ENCODE data around the gene CLEC19A. TPM values are rescaled to one million over a fixed set of nuclear protein-coding genes. Genes with fewer than 3 reads are reported as not detected.

CLEC19A gene
- total RNA-seq, 8 experiments from 2014 or later = 0.11 to 2.9 (median 0.41) TPM; not detected in 2

GRCh38 chr16:19289811-19290485 lies 4.4 kb downstream of the CLEC19A start:
- Histone ChIP-seq H3K4me3 (no peak overlapping the region), H3K27ac (peak overlapping the region in 1 of 2 donors; percentile 60), H3K4me1 (replicated peaks in 1 of 2) (peaks cover 25 to 29% of the 10 kb centered on the region in 2 donors)
- ATAC-seq (replicated peaks in 6 of 8) = peak in 5 of 8 experiments; percentile 62 to 76 (median 69)
- in situ Hi-C loops (cut with MboI; ENCODE audit: low pct_unique_long_range_greater_than_20kb in 2 of 9, low sequenced_read_pairs in 9 of 9, unreplicated experiment in 9 of 9) = no loop called here
- WGBS, 10 experiments = 0 to 50% (median 29%) methylated on average over 1 to 4 of the region's 7 CpGs; no CpG with 5 or more reads in 2 of the 10 experiments

GRCh38 chr16:19290860-19291259 lies 5.3 kb downstream of the CLEC19A start:
- H3K4me3 ChIP-seq = no peak overlapping the region
- 20 to 58% (median 46%) methylated on average over 1 to 2 of the region's 2 CpGs; no CpG with 5 or more reads in 3 of the 10 experiments for WGBS, 10 experiments
- H3K4me1 ChIP-seq (replicated peaks in 1 of 2) = peaks cover 25 to 29% of the 10 kb centered on the region in 2 donors
- no peak overlapping the region for H3K27ac ChIP-seq
- ATAC-seq (replicated peaks in 6 of 8) = peak in 1 of 8 experiments; percentile 4
- in situ Hi-C loops (cut with MboI; ENCODE audit: low pct_unique_long_range_greater_than_20kb in 2 of 9, low sequenced_read_pairs in 9 of 9, unreplicated experiment in 9 of 9) = no loop called here

- H3K4me1 ChIP-seq (replicated peaks in 1 of 2) = peaks cover 25 to 29% of the 10 kb centered on the region in 2 donors
- H3K4me3 ChIP-seq = no peak overlapping the region
- in situ Hi-C loops (cut with MboI; ENCODE audit: low pct_unique_long_range_greater_than_20kb in 2 of 9, low sequenced_read_pairs in 9 of 9, unreplicated experiment in 9 of 9) = no loop called here
- H3K27ac ChIP-seq = peak overlapping the region in 1 of 2 donors; percentile 28
- 0 to 13% (median 6%) methylated on average over 2 to 4 of the region's 4 CpGs; no CpG with 5 or more reads in 4 of the 10 experiments for WGBS, 10 experiments
- peak in 6 of 8 experiments; percentile 18 to 86 (median 80) for ATAC-seq (replicated peaks in 6 of 8)
These were observed 5.9 kb downstream of the CLEC19A start for GRCh38 chr16:19291475-19291874.

- WGBS, 10 experiments = 0 to 63% (median 19%) methylated on average over 1 to 4 of the region's 5 CpGs; no CpG with 5 or more reads in 4 of the 10 experiments
- ATAC-seq (replicated peaks in 6 of 8) = no peak
- peak overlapping the region in 1 of 2 donors; percentile 28 for H3K27ac ChIP-seq
- H3K4me3 ChIP-seq = no peak overlapping the region
- peaks cover 25 to 29% of the 10 kb centered on the region in 2 donors for H3K4me1 ChIP-seq (replicated peaks in 1 of 2)
- in situ Hi-C loops (cut with MboI; ENCODE audit: low pct_unique_long_range_greater_than_20kb in 2 of 9, low sequenced_read_pairs in 9 of 9, unreplicated experiment in 9 of 9) = no loop called here
These were observed 6.7 kb downstream of the CLEC19A start for GRCh38 chr16:19292186-19292585.

GRCh38 chr16:19294156-19294649 lies 8.7 kb downstream of the CLEC19A start:
- 0 to 94% (median 61%) methylated on average over 1 to 5 of the region's 5 CpGs; no CpG with 5 or more reads in 1 of the 10 experiments for WGBS, 10 experiments
- H3K4me3 ChIP-seq = no peak overlapping the region

DNA sequence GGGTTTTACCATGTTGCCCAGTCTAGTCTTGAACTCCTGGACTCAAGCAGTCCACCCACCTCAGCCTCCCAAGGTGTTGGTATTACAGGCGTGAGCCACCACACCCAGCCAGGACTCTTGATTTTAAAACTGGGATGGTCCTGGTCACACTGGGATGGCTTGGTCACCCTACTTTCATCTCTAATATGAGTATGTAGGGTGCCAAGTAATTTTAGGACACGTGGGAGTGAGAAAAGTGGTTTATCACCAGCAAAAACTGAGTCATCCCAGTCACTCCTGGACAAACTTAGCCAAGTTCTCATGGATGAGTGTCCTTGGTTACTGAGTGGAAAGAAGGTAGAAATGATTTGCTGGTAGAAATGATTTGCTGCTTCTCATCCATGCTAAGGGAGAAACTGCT lies 9.9 kb downstream of the CLEC19A start:
- no peak overlapping the region for H3K4me3 ChIP-seq
- peaks cover 17 to 19% of the 10 kb centered on the region in 2 donors for H3K4me1 ChIP-seq (replicated peaks in 1 of 2)
- in situ Hi-C loops (cut with MboI; ENCODE audit: low pct_unique_long_range_greater_than_20kb in 2 of 9, low sequenced_read_pairs in 9 of 9, unreplicated experiment in 9 of 9) = no loop called here
- ATAC-seq (replicated peaks in 6 of 8) = no peak
- H3K27ac ChIP-seq = no peak overlapping the region
- 0 to 100% (median 40%) methylated on average over 1 of the region's 2 CpGs; no CpG with 5 or more reads in 6 of the 10 experiments for WGBS, 10 experiments

More at GRCh38 chr16:19294156-19294649, 8.7 kb downstream of the CLEC19A start:
- no peak overlapping the region for H3K27ac ChIP-seq
- in situ Hi-C loops (cut with MboI; ENCODE audit: low pct_unique_long_range_greater_than_20kb in 2 of 9, low sequenced_read_pairs in 9 of 9, unreplicated experiment in 9 of 9) = no loop called here
- no peak for ATAC-seq (replicated peaks in 6 of 8)
- peaks cover 25 to 29% of the 10 kb centered on the region in 2 donors for H3K4me1 ChIP-seq (replicated peaks in 1 of 2)

DNA sequence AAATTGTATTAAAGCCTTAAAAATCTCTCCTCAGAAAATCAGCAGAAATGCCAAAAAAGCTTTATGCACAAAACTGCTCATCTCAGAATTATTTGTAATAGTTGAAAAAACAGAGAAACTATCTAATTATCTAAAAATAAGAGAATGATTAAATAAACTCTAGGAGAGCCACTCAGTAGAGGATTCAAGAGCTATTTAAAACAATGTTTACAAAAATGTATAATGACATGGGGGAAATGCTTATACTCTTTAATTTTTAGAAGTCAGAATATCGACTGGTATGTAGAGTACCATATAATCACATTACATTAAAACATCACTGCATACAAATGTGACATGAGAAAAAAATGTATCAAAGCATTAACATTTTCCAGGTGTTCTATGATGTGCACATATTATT lies 11.9 kb downstream of the CLEC19A start:
- 0 to 100% (median 76%) methylated on average over 1 of the region's 1 CpG; no CpG with 5 or more reads in 4 of the 10 experiments for WGBS, 10 experiments
- no peak overlapping the region for H3K27ac ChIP-seq
- H3K4me3 ChIP-seq = no peak overlapping the region
- ATAC-seq (replicated peaks in 6 of 8) = no peak
- in situ Hi-C loops (cut with MboI; ENCODE audit: low pct_unique_long_range_greater_than_20kb in 2 of 9, low sequenced_read_pairs in 9 of 9, unreplicated experiment in 9 of 9) = no loop called here
- H3K4me1 ChIP-seq (replicated peaks in 1 of 2) = peaks cover 0 to 2% of the 10 kb centered on the region in 2 donors

DNA sequence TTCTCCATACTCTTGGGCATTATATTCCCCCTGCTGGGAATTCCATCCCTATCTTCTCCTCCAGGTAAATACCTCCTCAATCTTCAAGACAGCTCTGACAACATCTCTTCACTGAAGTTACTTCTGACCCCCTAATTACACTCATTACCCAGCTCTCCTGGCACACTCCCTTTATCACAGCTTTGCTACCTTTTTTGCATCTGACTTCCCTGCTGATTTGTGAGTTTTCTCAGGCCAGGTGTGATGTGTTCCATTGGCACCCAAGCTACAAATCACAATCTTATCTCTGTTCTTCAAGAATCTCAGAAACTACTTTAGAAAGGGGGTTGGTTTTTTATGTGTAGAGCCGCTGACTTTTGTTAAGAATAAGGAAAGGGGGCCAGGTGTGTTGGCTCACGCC lies 14.0 kb downstream of the CLEC19A start:
- no peaks in the 10 kb centered on the region for H3K4me1 ChIP-seq (replicated peaks in 1 of 2)
- 0 to 100% (median 97%) methylated on average over 1 to 2 of the region's 2 CpGs; no CpG with 5 or more reads in 6 of the 10 experiments for WGBS, 10 experiments
- H3K4me3 ChIP-seq = no peak overlapping the region
- in situ Hi-C loops (cut with MboI; ENCODE audit: low pct_unique_long_range_greater_than_20kb in 2 of 9, low sequenced_read_pairs in 9 of 9, unreplicated experiment in 9 of 9) = no loop called here
- no peak for ATAC-seq (replicated peaks in 6 of 8)
- no peak overlapping the region for H3K27ac ChIP-seq

- no peak for ATAC-seq (replicated peaks in 6 of 8)
- Histone ChIP-seq H3K27ac (no peak overlapping the region), H3K4me1 (replicated peaks in 1 of 2) (no peaks in the 10 kb centered on the region), H3K4me3 (no peak overlapping the region)
- 0 to 50% (median 0%) methylated on average over 1 of the region's 1 CpG; no CpG with 5 or more reads in 5 of the 10 experiments for WGBS, 10 experiments
- in situ Hi-C loops (cut with MboI; ENCODE audit: low pct_unique_long_range_greater_than_20kb in 2 of 9, low sequenced_read_pairs in 9 of 9, unreplicated experiment in 9 of 9) = no loop called here
These were observed 16.4 kb downstream of the CLEC19A start for GRCh38 chr16:19301931-19302330.

DNA sequence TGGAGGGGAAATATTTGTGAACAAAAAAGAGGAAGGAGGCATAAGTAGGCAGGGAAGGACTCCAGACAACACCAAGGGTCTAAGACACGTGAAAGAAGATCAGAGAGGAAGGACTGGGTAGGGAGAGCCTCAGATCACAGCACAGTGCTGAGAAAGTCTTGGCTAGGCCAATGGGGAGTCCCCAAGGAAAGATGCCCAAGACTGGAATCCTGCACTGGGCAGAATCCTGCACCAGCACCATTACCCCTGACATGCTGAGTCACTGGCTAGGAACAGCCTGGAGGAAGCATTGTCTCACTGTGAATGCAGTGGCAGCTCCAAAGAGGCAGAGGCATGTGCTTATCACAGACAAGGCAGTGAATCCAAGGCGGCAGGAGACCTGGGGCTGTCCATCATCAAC lies 19.2 kb downstream of the CLEC19A start:
- Histone ChIP-seq H3K27ac (no peak overlapping the region), H3K4me1 (replicated peaks in 1 of 2) (no peaks in the 10 kb centered on the region), H3K4me3 (no peak overlapping the region)
- in situ Hi-C loops (cut with MboI; ENCODE audit: low pct_unique_long_range_greater_than_20kb in 2 of 9, low sequenced_read_pairs in 9 of 9, unreplicated experiment in 9 of 9) = no loop called here
- WGBS, 10 experiments = 0 to 100% (median 60%) methylated on average over 1 of the region's 2 CpGs; no CpG with 5 or more reads in 3 of the 10 experiments
- peak in 6 of 8 experiments; percentile 30 to 99 (median 93) for ATAC-seq (replicated peaks in 6 of 8)

- no peak overlapping the region for H3K27ac ChIP-seq
- in situ Hi-C loops (cut with MboI; ENCODE audit: low pct_unique_long_range_greater_than_20kb in 2 of 9, low sequenced_read_pairs in 9 of 9, unreplicated experiment in 9 of 9) = no loop called here
- no peak for ATAC-seq (replicated peaks in 6 of 8)
- H3K4me3 ChIP-seq = no peak overlapping the region
- H3K4me1 ChIP-seq (replicated peaks in 1 of 2) = no peaks in the 10 kb centered on the region
- 36 to 100% (median 76%) methylated on average over 1 to 2 of the region's 2 CpGs; no CpG with 5 or more reads in 4 of the 10 experiments for WGBS, 10 experiments
These were observed 19.9 kb downstream of the CLEC19A start for GRCh38 chr16:19305443-19305842.

GRCh38 chr16:19307587-19308241 lies 22.2 kb downstream of the CLEC19A start:
- no peak overlapping the region for H3K4me3 ChIP-seq
- H3K4me1 ChIP-seq (replicated peaks in 1 of 2) = no peaks in the 10 kb centered on the region
- 27 to 84% (median 50%) methylated on average over 1 to 5 of the region's 8 CpGs; no CpG with 5 or more reads in 6 of the 10 experiments for WGBS, 10 experiments
- no peak for ATAC-seq (replicated peaks in 6 of 8)
- H3K27ac ChIP-seq = no peak overlapping the region
- in situ Hi-C loops (cut with MboI; ENCODE audit: low pct_unique_long_range_greater_than_20kb in 2 of 9, low sequenced_read_pairs in 9 of 9, unreplicated experiment in 9 of 9) = no loop called here

DNA sequence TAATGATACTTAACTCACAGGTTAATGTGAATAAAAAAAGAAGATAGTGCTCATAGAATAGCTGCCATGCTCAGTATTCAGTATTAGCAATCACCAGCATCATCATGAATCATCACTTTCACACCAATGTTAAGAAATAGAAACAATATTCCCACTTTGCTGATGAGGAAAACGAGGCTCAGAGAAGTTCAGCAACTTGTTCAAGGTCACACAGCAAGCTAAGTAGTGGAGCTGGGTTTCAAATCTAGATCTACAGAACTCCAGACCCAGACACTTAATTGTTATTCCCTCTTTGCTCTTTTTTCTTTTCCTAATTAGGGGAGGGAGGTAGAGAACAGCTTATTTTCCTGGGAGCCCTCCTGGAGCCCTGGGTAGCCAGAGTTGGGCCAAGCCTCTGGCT lies 22.9 kb downstream of the CLEC19A start:
- no peak for ATAC-seq (replicated peaks in 6 of 8)
- in situ Hi-C loops (cut with MboI; ENCODE audit: low pct_unique_long_range_greater_than_20kb in 2 of 9, low sequenced_read_pairs in 9 of 9, unreplicated experiment in 9 of 9) = no loop called here

More for the DNA sequence above, 22.9 kb downstream of the CLEC19A start:
- Histone ChIP-seq H3K4me1 (replicated peaks in 1 of 2) (no peaks in the 10 kb centered on the region), H3K27ac (no peak overlapping the region), H3K4me3 (no peak overlapping the region)
- 0 to 100% (median 13%) methylated on average over 1 of the region's 1 CpG; no CpG with 5 or more reads in 5 of the 10 experiments for WGBS, 10 experiments

All from motor neuron (in vitro differentiated cells).